ENCODE measurements around the gene BCKDHB. TPM values are rescaled to one million over a fixed set of nuclear protein-coding genes. Genes with fewer than 3 reads are reported as not detected.

Gene BCKDHB
- total RNA-seq, 1 donor from 2014 or later: 12.9 TPM

- Mint-ChIP-seq H3K9me3 (ENCODE audit: low read depth) (peaks cover 5% of the 10 kb centered on the region), H3K36me3 (ENCODE audit: low read depth) (peaks cover 2% of the 10 kb centered on the region), H3K4me1 (ENCODE audit: low read depth) (no peaks in the 10 kb centered on the region), H3K27ac (ENCODE audit: unreplicated experiment) (no peak overlapping the region), H3K27me3 (ENCODE audit: low read depth) (no peaks in the 10 kb centered on the region), H3K4me3 (ENCODE audit: unreplicated experiment) (no peak overlapping the region)
- no peak for TF ChIP-seq CTCF (IDR thresholded peaks at IDR 0.05)
- DNase-seq (ENCODE audit: low spot score): no peak
Observed at GRCh38 chr6:80272988-80273387, 166.5 kb downstream of the BCKDHB start.

DNA sequence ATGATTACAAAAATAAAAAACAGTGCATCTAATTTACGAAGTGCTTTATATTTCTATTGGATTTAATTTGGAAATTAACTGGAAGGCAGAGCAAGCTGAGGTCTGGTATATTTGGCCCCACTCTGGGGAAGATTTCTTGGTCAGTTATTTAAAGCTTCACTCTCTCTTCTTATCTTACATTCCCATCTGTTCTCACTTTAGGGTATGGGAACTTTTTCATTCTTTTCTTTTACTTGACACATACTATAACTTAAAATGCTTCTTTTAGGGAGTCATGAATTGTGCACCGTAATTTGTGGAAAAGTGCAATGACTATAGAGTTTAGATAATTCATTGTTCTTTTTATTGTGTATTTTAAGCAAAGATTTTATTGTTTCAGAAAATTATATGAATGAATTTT lies 170.4 kb downstream of the BCKDHB start:
- Mint-ChIP-seq H3K4me1 (ENCODE audit: low read depth) (peaks cover 3% of the 10 kb centered on the region), H3K4me3 (ENCODE audit: unreplicated experiment) (no peak overlapping the region), H3K9me3 (ENCODE audit: low read depth) (no peaks in the 10 kb centered on the region), H3K27ac (ENCODE audit: unreplicated experiment) (no peak overlapping the region), H3K27me3 (ENCODE audit: low read depth) (no peaks in the 10 kb centered on the region), H3K36me3 (ENCODE audit: low read depth) (peaks cover 3% of the 10 kb centered on the region)
- no peak for DNase-seq (ENCODE audit: low spot score)
- TF ChIP-seq CTCF (IDR thresholded peaks at IDR 0.05): no peak

- H3K4me3 Mint-ChIP-seq (ENCODE audit: unreplicated experiment): no peak overlapping the region
- peaks cover 3% of the 10 kb centered on the region for H3K4me1 Mint-ChIP-seq (ENCODE audit: low read depth)
- H3K27ac Mint-ChIP-seq (ENCODE audit: unreplicated experiment): no peak overlapping the region
- H3K27me3 Mint-ChIP-seq (ENCODE audit: low read depth): no peaks in the 10 kb centered on the region
- no peaks in the 10 kb centered on the region for H3K9me3 Mint-ChIP-seq (ENCODE audit: low read depth)
- no peak for DNase-seq (ENCODE audit: low spot score)
- peaks cover 3% of the 10 kb centered on the region for H3K36me3 Mint-ChIP-seq (ENCODE audit: low read depth)
- TF ChIP-seq CTCF (IDR thresholded peaks at IDR 0.05): no peak
Observed at GRCh38 chr6:80277501-80277900, 171.0 kb downstream of the BCKDHB start.

- no peak overlapping the region for H3K27ac Mint-ChIP-seq (ENCODE audit: unreplicated experiment)
- peaks cover 3% of the 10 kb centered on the region for H3K36me3 Mint-ChIP-seq (ENCODE audit: low read depth)
- DNase-seq (ENCODE audit: low spot score): no peak
Observed at GRCh38 chr6:80280262-80281010, 174.0 kb downstream of the BCKDHB start.

More at GRCh38 chr6:80280262-80281010, 174.0 kb downstream of the BCKDHB start:
- peaks cover 14% of the 10 kb centered on the region for H3K4me1 Mint-ChIP-seq (ENCODE audit: low read depth)
- no peak for TF ChIP-seq CTCF (IDR thresholded peaks at IDR 0.05)
- no peaks in the 10 kb centered on the region for H3K9me3 Mint-ChIP-seq (ENCODE audit: low read depth)
- no peaks in the 10 kb centered on the region for H3K27me3 Mint-ChIP-seq (ENCODE audit: low read depth)
- H3K4me3 Mint-ChIP-seq (ENCODE audit: unreplicated experiment): no peak overlapping the region
